ENCODE measurements around the gene SOWAHC. TPM values are rescaled to one million over a fixed set of nuclear protein-coding genes. Genes with fewer than 3 reads are reported as not detected.

Gene SOWAHC
- total and polyA plus RNA-seq, 2 of the 13 experiments (the other 11 are each of a cell fraction or from before 2014, with no cell fraction given), result 21.2 to 22.5 TPM

GRCh38 chr2:109613922-109614714 is at the start of gene SOWAHC, which contains the start of gene SEPTIN10 (continued):
- TF ChIP-seq XBP1 (CRISPR knock-in tag; IDR thresholded peaks at IDR 0.05) (no peak), CSRNP2 (CRISPR knock-in tag; conservative IDR thresholded peaks at IDR 0.05; ENCODE audit: low read depth) (no peak), MAZ (IDR thresholded peaks at IDR 0.05; ENCODE audit: borderline replicate concordance, low read depth, low read length) (peak; percentile 88), MAZ (CRISPR knock-in tag; IDR thresholded peaks at IDR 0.05; ENCODE audit: low read depth) (peak; percentile 95), ZKSCAN8 (CRISPR knock-in tag; IDR thresholded peaks at IDR 0.05; ENCODE audit: borderline replicate concordance) (0 out of 2 replicates have a peak, but pooled peaks have one; percentile 32), GTF2F1 (IDR thresholded peaks at IDR 0.05; ENCODE audit: low read length) (no peak), ZNF850 (CRISPR knock-in tag; conservative IDR thresholded peaks at IDR 0.05) (peak; percentile 48; the same call in 1 of the 2 replicates), ZC3H4 (CRISPR knock-in tag; IDR thresholded peaks at IDR 0.05; ENCODE audit: borderline replicate concordance) (peak; percentile 28; the same call in 1 of the 2 replicates), HCFC1 (IDR thresholded peaks at IDR 0.05; ENCODE audit: low read depth, low read length) (0 out of 2 replicates have a peak, but pooled peaks have one; percentile 22), FOXK1 (CRISPR knock-in tag; IDR thresholded peaks at IDR 0.05; ENCODE audit: borderline replicate concordance, low read depth) (peak; percentile 78; the same call in 1 of the 2 replicates), ZNF746 (CRISPR knock-in tag; IDR thresholded peaks at IDR 0.05) (peak; percentile 61; the same call in 1 of the 2 replicates), SNAPC2 (CRISPR knock-in tag; IDR thresholded peaks at IDR 0.05) (peak; percentile 54; the same call in 1 of the 2 replicates), BORCS8-MEF2B (CRISPR knock-in tag; IDR thresholded peaks at IDR 0.05) (peak; percentile 95), LBX2 (CRISPR knock-in tag; IDR thresholded peaks at IDR 0.05; ENCODE audit: borderline replicate concordance) (peak; percentile 93)
- TF ChIP-seq, protein P1, sequence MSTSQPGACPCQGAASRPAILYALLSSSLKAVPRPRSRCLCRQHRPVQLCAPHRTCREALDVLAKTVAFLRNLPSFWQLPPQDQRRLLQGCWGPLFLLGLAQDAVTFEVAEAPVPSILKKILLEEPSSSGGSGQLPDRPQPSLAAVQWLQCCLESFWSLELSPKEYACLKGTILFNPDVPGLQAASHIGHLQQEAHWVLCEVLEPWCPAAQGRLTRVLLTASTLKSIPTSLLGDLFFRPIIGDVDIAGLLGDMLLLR (CRISPR knock-in tag; IDR thresholded peaks at IDR 0.05), result peak; percentile 15; the same call in 1 of the 2 replicates
- TF ChIP-seq, protein P2, sequence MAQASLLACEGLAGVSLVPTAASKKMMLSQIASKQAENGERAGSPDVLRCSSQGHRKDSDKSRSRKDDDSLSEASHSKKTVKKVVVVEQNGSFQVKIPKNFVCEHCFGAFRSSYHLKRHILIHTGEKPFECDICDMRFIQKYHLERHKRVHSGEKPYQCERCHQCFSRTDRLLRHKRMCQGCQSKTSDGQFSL (CRISPR knock-in tag; IDR thresholded peaks at IDR 0.05), result peak; percentile 50; the same call in 1 of the 2 replicates
- TF ChIP-seq, protein P3, sequence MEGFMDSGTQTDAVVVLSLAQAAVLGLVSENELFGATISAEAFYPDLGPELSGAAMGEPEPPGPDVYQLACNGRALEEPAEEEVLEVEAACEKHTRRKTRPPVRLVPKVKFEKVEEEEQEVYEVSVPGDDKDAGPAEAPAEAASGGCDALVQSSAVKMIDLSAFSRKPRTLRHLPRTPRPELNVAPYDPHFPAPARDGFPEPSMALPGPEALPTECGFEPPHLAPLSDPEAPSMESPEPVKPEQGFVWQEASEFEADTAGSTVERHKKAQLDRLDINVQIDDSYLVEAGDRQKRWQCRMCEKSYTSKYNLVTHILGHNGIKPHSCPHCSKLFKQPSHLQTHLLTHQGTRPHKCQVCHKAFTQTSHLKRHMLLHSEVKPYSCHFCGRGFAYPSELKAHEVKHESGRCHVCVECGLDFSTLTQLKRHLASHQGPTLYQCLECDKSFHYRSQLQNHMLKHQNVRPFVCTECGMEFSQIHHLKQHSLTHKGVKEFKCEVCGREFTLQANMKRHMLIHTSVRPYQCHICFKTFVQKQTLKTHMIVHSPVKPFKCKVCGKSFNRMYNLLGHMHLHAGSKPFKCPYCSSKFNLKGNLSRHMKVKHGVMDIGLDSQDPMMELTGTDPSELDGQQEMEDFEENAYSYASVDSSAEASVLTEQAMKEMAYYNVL (CRISPR knock-in tag; IDR thresholded peaks at IDR 0.05; ENCODE audit: borderline replicate concordance), result peak; percentile 61; the same call in 1 of the 2 replicates
- TF ChIP-seq, protein P4, sequence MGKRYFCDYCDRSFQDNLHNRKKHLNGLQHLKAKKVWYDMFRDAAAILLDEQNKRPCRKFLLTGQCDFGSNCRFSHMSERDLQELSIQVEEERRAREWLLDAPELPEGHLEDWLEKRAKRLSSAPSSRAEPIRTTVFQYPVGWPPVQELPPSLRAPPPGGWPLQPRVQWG (CRISPR knock-in tag; IDR thresholded peaks at IDR 0.05; ENCODE audit: borderline replicate concordance, low read depth), result peak; percentile 40; the same call in 1 of the 2 replicates
- TF ChIP-seq, protein P5, sequence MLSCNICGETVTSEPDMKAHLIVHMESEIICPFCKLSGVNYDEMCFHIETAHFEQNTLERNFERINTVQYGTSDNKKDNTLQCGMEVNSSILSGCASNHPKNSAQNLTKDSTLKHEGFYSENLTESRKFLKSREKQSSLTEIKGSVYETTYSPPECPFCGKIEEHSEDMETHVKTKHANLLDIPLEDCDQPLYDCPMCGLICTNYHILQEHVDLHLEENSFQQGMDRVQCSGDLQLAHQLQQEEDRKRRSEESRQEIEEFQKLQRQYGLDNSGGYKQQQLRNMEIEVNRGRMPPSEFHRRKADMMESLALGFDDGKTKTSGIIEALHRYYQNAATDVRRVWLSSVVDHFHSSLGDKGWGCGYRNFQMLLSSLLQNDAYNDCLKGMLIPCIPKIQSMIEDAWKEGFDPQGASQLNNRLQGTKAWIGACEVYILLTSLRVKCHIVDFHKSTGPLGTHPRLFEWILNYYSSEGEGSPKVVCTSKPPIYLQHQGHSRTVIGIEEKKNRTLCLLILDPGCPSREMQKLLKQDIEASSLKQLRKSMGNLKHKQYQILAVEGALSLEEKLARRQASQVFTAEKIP (CRISPR knock-in tag; IDR thresholded peaks at IDR 0.05; ENCODE audit: borderline replicate concordance), result no peak
- TF ChIP-seq, protein P6, sequence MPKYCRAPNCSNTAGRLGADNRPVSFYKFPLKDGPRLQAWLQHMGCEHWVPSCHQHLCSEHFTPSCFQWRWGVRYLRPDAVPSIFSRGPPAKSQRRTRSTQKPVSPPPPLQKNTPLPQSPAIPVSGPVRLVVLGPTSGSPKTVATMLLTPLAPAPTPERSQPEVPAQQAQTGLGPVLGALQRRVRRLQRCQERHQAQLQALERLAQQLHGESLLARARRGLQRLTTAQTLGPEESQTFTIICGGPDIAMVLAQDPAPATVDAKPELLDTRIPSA (CRISPR knock-in tag; IDR thresholded peaks at IDR 0.05; ENCODE audit: borderline replicate concordance), result peak; percentile 74; the same call in 1 of the 2 replicates
